ENCODE results near the gene ATP6V0C.

The ATP6V0C gene

DNA sequence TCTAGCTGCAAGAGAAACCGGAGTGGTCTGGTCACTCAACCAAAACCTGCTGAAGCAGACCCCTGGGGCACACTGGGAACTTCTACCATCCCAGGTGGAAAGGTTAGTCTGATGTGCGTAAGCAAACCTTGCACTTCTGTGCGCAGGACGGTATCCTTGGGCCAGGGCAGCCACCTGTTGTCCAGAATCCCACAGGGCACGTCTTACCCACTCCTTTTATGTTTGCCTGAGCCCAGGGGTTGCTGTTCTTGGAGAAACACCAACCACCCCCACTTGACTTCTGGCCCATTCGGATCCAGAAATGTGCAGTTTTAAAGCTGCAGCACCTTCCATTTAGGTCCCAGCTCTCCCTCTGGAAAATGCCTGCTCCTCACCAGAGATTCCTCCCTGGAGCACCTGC is 20.1 kb upstream of the ATP6V0C start:
- no peak for DNase-seq (ENCODE audit: low read depth)

DNA sequence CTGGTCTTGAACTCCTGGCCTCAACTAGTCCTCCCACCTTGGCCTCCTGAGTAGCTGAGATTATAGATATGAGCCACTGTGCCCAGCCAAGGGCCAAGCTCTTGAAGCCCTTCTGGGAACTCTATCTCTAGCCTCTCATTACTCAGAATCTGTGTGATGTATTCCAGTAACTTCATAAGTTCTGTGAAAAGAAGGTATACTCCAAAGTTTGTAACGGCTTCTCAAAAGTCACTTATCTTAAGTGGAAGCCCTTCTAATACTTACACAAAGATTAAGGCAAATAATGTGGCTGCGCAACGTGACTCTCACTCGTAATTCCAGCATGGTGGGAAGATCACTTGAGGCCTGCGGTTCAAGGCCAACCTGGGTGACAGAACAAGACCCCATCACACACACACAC is 19.1 kb upstream of the ATP6V0C start:
- no peak for DNase-seq (ENCODE audit: low read depth)

GRCh38 chr16:2495041-2495440 is 18.7 kb upstream of the ATP6V0C start:
- DNase-seq (ENCODE audit: low read depth) = no peak

DNA sequence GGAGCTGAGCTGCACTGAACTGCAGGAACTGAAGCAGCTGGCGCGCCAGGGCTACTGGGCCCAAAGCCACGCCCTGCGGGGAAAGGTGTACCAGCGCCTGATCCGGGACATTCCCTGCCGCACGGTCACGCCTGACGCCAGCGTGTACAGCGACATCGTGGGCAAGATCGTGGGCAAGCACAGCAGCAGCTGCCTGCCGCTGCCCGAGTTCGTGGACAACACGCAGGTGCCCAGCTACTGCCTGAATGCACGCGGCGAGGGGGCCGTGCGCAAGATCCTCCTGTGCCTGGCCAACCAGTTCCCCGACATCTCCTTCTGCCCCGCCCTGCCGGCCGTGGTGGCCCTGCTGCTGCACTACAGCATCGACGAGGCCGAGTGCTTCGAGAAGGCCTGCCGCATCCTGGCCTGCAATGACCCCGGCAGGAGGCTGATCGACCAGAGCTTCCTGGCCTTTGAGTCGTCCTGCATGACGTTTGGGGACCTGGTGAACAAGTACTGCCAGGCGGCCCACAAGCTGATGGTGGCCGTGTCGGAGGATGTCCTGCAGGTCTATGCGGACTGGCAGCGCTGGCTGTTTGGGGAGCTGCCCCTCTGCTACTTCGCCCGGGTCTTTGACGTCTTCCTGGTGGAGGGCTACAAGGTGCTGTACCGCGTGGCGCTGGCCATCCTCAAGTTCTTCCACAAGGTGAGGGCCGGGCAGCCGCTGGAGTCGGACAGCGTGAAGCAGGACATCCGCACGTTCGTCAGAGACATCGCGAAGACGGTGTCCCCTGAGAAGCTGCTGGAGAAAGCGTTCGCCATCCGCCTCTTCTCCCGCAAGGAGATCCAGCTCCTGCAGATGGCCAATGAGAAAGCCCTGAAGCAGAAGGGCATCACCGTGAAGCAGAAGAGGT is 17.3 kb upstream of the ATP6V0C start:
- DNase-seq (ENCODE audit: low read depth) = no peak

DNA sequence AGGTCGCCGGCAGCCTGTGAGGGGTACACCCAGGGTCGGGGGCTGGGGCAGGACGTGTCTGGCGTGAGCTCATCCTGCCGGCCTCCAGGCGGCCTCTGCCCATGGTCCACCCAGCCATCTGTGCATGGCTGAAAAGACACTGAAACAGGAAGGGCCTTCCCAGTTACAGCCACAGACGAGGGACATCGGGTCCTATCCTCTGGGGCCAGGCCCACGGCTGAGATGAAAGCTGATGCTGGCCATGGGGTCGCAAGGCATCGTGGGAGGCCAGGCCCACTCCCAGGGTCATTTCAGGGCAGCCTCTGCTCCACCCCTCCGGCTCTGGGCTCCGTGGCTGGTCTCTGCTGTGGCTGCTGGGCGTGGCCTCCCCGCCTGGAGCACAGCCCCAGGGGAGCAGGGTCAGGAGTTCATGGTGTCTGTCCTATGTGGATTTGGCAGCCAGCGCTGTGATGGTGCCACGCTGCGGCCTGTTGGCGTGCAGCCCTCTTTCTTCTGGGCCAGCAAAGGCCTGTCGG is 16.6 kb upstream of the ATP6V0C start:
- no peak for DNase-seq (ENCODE audit: low read depth)

GRCh38 chr16:2497695-2498484 is 15.9 kb upstream of the ATP6V0C start:
- DNase-seq (ENCODE audit: low read depth) = no peak

DNA sequence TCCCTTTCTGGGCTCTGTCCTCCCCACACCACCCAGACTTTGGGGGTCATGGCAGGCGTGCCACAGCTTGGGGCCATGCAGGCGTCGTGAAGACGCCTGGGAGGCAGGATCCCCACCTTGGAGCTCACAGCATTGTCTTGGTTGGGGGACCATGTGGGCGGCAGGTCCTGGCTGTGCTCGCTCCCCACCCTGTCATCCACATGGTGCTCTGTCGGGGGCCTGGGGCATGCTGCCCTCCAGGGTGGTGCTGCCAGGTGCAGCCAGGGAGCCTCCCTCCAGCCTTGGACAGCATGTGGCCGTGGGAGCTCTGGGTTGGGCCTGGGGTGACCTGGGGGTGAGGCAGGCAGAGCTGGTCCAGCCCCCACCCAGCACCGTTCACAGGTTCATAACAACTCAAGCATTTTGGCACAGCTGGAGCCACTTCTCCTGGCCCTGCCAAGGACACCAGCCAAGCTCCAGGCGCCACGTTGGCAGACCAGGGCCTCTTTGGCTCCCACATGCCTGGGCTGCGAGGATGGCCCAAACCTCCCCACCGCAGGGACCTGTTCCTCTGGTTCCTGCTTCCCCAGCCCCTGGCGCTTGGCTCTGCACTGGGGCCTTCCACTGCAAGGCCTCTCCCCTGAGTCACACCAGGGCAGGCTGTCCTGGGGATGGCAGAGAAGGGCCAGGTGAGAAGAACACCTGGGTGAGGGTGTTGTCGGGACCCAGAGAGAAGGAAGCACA is 15.1 kb upstream of the ATP6V0C start:
- no peak for DNase-seq (ENCODE audit: low read depth)

DNA sequence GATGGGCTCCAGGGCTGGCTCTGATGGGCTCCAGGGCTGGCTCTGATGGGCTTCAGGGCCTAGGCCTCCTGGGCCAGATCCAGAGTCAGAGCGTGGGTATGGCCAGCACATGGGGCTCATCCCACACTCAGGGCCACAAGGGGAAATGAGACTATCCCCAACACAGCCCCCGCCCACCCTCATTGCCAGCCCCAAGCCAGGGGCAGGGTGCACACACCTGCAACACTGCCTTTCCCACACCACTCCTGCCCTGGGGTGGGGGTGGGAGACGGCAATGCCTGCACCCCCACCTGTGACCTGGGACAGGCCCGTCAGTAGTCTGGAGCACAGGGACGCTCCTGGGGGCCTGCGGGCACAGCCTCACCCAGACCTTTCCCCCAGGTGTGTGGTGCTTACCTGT is 14.3 kb upstream of the ATP6V0C start:
- DNase-seq (ENCODE audit: low read depth) = no peak

DNA sequence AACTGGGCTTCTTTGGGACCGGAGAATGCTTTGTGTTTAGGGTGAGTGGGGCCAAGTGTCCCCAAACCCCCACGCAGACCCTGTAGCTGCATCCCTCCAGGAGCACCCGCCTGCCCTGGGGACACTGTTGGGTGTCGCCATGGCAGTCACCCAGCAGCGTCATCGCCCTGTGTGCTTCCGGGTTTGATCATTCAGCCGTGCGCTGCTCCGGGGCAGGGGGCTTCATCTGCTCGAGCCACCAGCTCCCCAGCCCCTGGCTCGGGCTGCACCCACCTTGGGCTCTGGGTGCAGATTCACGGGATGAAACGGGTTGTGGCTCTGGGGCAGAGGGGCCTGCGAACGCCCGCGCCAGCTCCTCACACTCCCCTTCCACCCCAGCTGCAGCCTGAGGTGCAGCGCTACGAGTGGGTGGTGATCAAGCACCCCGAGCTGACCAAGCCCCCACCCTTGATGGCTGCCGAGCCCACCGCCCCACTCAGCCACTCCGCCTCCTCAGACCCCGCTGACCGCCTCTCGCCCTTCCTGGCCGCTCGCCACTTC is 13.8 kb upstream of the ATP6V0C start:
- DNase-seq (ENCODE audit: low read depth) = no peak

DNA sequence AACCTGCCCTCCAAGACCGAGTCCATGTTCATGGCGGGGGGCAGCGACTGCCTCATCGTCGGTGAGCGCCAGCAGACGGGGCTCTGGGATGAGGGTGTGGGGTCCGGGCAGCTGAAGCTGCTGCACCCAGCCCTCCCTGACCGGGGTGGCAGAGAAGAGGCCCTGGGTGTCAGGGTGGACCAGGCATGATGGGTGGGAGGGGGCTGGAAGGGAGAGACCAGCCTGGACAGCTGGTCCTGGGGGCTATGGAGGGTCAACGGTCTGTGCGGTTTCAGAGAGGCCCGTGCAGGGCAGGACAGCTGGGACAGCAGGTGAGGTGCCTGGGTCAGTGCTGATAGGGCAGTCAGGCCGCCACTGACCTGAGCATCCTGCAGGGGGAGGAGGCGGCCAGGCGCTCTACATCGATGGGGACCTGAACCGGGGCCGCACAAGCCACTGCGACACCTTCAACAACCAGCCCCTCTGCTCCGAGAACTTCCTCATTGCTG is 13.3 kb upstream of the ATP6V0C start:
- no peak for DNase-seq (ENCODE audit: low read depth)

DNA sequence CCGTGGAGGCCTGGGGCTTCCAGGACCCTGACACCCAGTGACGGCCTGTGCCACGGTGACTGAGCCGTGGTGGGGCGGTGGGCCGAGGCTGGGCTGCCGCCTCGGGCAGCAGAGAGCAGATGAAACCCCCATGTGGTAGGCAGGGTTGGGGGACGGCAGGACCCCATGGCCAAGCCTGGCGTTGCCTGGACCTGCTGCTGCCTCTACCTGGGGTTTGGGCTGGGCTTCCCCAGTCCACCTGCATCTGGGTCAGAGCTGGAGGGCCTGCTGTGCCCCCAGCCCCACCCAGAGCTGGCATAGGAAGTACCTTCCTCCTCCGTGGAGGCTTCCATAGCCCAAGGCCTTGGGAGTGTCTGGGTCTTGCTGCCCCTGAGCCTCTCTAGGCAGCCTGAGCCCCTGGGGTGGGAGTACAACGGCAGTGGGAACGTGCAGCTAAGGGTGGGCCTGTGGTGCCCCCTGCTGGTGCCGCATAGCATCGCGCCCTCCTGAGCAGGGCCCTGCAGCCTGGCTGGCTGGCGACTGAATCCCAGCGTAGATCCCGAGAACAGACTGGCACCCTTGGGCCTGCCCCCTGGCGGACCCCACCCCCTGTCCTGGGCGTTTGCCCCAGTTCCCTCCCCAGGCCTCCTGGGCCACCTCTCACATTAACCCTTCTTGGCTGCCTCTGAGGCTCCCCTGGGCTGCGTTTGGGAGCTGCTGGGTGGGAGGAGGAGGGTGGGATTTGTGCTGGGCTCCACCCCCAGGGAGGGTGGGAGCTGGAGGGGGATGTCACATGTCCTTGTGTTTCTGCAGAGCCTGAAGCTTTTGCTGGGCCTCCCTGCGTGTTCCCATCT is 12.6 kb upstream of the ATP6V0C start:
- DNase-seq (ENCODE audit: low read depth) = peak; percentile 65

GRCh38 chr16:2501946-2502895 is 11.5 kb upstream of the ATP6V0C start:
- DNase-seq (ENCODE audit: low read depth) = no peak

GRCh38 chr16:2505695-2506094 is 8.1 kb upstream of the ATP6V0C start:
- DNase-seq (ENCODE audit: low read depth) = no peak

GRCh38 chr16:2507052-2507659 is 6.6 kb upstream of the ATP6V0C start:
- DNase-seq (ENCODE audit: low read depth) = no peak

- DNase-seq (ENCODE audit: low read depth) = no peak
Observed at GRCh38 chr16:2507665-2508064, 6.1 kb upstream of the ATP6V0C start.

GRCh38 chr16:2508722-2509400 is 4.9 kb upstream of the ATP6V0C start:
- DNase-seq (ENCODE audit: low read depth) = no peak

GRCh38 chr16:2511128-2511800 is 2.5 kb upstream of the ATP6V0C start:
- DNase-seq (ENCODE audit: low read depth) = no peak

Data from stimulated activated CD4-positive, alpha-beta T cell treated with anti-CD3 and anti-CD28 coated beads, Interleukin-2, amount 100 ng/mL, for 4 hours (primary cell).